SK-N-DZ (cell line): ENCODE results near the gene CYP1A2. TPM values are rescaled to one million over a fixed set of nuclear protein-coding genes. Genes with fewer than 3 reads are reported as not detected.
"Not testable (repeated sequence)": the region's sequence is repeated elsewhere in the genome, so short reads cannot be mapped to it uniquely, and the experiment has no call there.

Source experiments
- DNase-seq: peaks from one replicate; pipeline ENCODE4 v3.0.0-alpha.2; 2015; ENCODE audit warnings: low spot score
- polyA plus RNA-seq, 2 experiments: library from polyadenylated mRNA; depleted of rRNA; stranded (reverse); fragments of >200 nt; gene quantifications; 2 replicates each; pipeline ENCODE4 v1.2.3, GENCODE V29; 2014

The CYP1A2 gene, protein sequence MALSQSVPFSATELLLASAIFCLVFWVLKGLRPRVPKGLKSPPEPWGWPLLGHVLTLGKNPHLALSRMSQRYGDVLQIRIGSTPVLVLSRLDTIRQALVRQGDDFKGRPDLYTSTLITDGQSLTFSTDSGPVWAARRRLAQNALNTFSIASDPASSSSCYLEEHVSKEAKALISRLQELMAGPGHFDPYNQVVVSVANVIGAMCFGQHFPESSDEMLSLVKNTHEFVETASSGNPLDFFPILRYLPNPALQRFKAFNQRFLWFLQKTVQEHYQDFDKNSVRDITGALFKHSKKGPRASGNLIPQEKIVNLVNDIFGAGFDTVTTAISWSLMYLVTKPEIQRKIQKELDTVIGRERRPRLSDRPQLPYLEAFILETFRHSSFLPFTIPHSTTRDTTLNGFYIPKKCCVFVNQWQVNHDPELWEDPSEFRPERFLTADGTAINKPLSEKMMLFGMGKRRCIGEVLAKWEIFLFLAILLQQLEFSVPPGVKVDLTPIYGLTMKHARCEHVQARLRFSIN
- polyA plus RNA-seq (2014; cell fraction: cytosol; rRNA removed) = not detected in 2 replicates
- polyA plus RNA-seq (2014; cell fraction: nucleus; rRNA removed) = not detected in 2 replicates

DNA sequence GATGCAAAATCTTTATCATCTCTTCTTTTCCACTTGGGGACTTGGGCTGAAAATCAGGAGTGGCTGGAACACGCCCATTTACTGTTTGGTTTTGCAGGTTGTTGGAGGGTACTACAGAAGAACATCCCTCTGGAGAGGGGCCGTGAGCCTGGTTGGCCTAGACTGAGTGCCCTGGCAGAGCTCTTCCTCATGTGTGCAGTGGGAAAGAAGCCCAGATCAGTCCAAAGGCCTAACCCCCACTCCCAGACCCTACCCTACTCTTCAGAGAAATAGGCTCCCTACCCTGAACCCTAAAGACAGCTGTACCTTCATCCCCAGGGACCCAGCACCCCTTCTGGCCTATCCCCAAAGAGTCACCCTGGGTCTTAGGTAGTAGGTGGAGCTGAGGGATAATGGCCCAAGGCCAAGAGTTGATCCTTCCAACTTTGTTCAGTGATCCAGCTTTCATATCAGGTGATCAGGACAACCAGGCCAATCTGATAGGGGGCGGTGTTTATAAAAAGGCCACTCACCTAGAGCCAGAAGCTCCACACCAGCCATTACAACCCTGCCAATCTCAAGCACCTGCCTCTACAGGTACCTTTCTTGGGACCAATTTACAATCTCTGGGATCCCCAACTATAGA is at the start of gene CYP1A2:
Gene CYP1A2 (plus strand): TSS at position 524 of the 625 bp plus-strand sequence. CDS start 894 bp downstream, outside the sequence.
- no peak for DNase-seq

DNA sequence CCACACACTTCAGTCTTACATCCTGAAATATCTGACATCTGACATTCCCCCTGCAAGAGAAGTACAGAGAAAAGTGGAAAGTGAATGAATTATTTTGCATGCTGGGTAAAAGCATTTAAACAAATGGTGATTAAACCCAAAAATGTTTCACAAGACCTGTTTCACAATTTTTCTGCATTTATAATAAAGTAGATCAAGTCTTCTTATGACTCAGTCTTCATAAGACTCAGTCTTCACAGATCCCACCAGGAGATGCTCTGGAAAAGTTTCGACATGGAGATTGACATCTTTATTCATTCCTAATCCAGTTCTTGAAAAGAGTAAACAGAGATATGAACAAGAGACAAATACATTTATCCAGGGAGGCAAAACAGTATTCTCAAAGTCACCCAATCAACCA is 39.6 kb upstream of the CYP1A2 start:
- DNase-seq = no peak

DNA sequence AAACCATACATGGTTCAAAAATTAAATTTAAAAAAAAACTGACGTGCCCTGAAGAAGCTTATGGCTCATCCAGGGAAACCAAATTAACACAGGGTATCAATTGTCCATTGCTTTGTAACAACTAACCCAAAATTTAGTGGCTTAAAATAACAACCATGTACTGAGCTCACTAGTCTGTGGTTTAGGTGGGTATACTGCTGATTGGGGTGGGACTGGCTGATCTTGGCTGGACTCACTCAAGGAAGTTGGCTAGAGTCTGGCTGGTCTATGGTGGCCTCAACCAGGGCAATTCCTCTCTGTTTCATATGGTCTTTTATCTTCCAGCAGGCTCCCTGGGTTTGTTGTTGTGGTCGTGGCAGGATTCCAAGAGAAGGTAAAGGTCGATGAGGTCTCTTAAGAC is 38.8 kb upstream of the CYP1A2 start:
- no peak for DNase-seq

DNA sequence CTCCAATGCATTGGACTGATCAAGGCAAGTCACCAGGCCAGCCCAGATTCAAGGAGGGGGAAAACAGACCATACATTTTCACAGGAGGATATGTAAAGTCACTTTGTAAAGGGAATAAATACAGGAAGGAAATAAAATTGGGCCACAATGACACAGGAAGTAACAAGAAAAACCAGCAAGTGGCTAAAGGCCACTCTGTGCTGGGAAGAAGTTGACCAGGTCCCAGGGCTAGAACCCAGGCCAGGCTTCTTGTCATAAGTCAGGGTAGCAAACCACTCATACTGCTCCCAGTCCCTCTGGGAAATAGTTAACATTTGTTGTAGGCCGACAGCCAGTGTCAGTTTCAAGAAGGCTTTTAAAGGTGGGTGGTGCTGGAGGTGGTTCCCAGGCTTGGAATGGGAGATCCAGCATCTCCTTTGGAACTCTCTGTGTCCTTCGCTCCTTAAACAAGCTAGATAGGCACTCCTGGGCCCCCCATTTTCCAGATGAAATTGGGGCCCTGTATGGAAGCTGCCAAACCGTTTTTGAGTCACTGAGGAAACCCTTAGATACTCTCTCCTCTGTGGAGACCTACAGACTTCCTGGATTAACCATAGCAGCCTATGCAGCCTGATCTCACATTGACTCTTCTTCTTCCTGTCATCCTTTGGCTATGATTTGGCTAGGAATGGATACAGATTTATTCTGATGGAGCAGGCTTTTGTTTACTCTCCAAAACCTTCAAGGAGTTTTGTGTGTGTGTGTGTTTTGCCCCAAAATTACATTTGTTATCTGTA is 38.1 kb upstream of the CYP1A2 start:
- no peak for DNase-seq

DNA sequence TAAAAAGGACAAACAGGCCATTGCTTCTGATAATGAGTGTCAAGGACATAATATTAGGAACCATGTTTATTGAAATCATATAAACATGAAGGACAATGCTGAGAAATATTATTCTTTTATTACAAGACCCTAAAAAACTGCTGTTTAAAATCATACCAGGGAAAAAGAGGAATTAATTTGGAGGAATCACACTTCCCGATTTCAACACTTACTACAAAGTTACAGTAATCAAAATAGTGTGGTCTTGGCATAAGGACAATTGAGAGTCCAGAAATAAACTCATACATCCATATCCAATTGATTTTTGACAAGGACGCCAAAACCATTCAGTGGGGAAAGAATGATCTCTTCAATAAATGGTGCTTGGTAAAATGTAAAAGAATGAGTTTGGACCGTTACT is 36.3 kb upstream of the CYP1A2 start:
- no peak for DNase-seq

DNA sequence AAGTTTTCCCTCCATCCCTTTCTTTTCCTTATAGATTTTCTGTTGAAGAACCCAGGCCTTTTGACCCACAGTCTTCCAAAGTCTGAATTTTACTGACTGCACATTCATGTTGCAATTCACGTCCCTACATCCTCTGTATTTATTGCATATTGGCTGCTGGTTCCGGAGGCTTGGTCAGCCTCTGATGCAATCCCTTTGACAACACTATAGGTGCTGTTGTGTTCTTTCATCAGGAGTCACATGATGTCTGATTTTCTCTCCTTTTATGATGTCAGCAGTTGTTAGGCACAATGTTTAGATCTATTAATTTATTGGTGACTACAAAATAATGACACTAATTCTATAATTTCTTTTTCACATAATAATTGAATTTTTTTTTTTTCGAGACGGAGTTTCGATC is 32.0 kb upstream of the CYP1A2 start:
- DNase-seq = no peak

DNA sequence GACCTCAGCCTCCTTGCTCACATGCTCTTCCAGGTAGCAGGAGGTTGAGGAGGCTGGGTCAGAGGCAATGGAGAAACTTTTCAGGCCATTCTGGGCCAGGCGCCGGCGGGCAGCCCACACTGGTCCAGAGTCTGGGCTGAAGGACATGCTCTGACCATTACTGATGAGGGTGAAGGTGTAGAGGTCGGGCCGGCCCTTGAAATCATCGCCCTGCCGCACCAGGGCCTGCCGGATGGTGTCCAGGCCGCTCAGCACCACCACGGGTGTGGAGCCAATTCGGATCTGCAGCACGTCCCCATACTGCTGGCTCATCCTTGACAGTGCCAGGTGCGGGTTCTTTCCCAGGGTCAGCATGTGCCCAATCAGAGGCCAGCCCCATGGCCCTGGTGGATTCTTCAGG is 26.1 kb upstream of the CYP1A2 start:
- no peak for DNase-seq

DNA sequence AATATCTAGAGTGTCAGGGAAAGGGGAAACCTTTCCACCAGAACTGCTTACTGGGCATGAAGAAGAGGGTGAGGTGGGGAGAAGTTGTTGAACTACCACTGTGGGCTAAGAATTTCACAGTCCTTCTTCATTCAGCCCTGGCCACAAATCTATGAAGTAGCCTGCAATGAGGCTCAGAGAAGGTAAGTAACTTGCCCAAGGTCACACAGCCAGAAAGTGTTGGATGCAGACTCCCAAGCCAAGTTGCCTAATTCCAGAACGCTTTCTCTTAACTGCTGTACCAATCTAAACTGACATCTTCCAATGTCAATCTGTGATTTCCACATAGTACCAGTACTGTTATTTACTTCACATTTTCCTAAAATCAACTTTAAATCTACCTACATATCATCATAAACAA is 25.5 kb upstream of the CYP1A2 start:
- DNase-seq = no peak

DNA sequence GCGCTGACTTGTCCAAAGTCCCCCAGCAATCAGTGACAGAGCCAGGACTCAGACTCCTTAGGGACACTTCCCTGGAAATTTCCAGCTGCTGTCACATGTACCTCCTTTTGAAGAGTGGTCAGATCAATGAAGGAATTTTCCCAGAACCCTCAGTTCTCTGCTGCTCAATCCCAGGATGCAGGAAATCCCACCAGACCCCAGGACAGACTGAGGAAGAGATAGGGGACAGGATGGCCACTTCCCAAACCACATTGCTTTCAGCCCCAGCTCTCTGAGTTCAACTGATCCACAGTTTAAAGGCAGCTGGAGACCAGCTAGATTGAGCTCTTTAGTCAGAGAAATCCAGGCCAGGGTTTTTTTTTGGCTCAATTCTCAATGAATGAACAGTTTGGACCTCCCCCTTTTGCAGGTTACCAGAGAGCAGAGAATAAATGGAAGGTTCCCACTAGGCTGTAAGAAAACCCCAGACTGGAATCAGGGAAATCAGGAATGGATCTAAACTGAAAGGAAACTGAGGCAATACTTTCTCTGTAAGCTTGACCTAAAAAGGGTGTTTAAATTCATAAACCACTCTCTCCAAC is 24.8 kb upstream of the CYP1A2 start:
- DNase-seq = peak; percentile 75

DNA sequence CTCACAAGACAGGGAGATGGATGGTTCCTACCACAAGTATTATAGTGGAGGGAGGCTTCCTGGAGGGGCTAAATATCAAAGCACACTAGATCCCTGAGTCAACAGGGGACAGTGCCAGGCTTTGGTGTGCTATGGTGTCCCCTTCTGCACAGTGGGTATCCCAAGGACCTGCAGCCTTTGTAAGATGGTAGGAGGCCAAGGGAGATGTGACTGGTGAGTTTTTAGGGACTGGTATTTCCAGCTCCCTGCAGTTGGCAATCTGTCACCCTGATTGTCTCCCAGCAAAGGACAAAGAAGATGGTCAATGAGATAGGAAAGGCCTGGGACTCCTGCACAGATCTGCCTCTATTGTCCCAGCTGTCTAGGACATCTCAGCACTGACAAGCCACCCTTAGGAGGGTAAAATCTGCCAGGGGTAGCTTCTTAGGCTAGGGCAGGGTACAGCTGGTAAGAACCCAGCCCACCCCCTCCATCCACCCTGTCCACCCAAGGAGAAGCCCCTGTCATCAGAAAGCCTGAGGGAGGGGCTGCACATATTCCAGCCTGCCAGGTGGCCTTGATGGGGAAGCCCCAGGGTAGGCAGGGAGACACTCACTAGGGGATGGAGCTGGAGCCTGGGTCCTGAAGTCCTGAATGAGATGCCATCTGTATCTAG is 23.9 kb upstream of the CYP1A2 start:
- no peak for DNase-seq

DNA sequence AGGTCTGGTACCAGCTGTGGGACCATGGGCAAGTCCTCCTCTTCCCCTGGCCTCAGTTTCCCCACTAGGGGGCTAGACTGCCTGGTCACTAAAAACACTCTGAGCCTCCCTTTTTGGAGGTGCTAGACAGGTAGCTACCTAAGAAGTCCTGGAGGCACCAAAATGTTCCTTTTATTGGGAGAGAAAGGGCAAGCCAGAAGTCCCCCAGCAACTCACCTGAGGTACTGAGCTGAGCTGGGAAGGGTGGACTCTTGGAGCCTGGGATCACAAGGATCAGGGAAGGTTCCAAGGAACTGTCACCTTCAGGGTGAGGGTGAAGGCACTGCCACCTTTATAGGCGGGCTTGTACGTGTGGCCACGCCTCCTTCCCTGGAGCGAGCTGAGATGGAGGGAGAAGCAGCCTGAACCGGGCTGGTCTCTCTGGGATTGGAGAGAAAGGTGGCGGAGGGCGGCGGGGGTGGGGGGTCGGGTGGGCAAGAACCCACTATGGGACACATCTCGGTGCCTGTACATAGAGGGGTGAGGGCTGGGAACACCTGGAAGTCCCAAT is 23.3 kb upstream of the CYP1A2 start, which contains the start of gene CYP1A1:
Gene CYP1A1 (minus strand): TSS at position 304 of the 550 bp plus-strand sequence. CDS start 2,431 bp downstream, outside the sequence.
- DNase-seq = no peak

DNA sequence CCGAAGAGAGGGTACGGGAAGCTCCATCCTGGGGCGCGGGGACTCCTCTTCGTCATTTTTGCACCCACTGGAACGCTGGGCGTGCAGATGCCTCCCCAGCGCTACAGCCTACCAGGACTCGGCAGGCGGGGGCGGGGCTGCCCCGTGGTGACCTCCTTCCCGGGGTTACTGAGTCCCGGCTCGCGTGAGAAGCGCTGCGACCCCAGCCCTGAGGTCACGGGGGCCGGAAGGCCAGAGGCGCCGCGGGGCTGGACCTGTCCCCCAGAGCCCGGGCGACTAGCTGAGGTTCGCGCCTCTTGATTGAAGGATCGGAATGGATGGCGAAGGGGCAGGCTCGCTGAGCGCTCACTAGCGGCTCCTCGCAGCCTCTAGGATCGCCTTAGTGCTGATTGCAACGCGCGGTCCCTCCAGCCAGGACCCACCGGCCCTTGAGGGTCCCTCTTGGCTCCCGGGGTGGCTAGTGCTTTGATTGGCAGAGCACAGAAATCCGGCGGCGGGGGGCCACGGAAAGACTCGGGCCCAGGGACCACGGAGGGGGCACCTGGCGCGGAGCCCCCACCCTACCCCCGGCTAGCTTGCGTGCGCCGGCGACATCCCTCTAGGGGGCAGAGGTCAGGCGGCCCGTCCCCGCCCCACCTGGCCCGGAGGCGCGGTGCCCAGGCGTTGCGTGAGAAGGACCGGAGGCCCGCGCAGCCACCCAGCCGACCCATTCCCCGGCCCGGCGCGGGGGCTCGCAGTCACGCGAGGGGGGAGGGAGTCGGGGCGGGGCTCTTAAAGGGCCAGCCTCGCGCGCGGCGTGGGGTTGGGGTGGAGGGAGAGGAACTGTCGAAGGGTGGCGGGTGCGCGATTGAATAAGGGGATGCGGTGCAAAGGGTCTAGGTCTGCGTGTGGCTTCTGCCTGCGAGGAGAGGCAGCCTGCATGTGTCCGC is 22.5 kb upstream of the CYP1A2 start:
- no peak for DNase-seq

DNA sequence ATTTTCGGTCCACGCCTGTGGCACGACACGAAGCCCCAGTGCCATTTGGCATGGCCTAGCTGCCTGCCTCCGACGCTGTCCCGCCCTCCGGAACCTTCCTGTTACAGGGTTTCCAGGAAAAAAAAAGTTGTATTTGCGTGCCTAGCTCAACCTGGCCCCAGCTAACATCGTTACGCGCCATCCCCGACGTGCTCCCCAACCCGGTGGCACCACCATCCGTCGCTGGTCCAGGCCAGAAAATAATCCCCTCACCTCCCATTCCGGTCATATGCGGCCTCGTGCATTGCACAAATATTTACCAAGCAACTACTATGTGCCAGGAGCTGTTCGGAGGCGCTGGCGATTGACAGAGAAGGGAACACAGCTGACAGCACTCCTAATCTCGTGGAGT is 21.9 kb upstream of the CYP1A2 start:
- no peak for DNase-seq

DNA sequence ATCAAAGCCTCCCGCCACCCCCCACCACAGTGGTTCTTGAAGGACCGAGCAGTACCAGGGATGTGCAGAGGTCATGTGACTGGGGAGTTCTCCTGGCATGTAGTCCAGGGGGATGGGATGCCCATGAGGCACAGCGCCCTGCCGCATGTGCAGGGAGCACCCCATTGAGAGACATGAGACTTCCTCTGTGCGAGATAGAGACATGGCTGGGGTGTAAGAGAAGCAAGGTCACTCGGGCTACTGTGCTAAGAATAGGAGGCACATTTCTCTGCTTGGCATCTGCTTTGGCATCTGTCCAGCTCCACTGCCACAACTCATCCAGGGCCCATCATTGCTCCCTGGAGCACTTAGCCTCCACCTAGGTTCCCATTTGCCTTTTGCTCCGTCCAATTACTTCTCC is 20.9 kb upstream of the CYP1A2 start:
- no peak for DNase-seq

DNA sequence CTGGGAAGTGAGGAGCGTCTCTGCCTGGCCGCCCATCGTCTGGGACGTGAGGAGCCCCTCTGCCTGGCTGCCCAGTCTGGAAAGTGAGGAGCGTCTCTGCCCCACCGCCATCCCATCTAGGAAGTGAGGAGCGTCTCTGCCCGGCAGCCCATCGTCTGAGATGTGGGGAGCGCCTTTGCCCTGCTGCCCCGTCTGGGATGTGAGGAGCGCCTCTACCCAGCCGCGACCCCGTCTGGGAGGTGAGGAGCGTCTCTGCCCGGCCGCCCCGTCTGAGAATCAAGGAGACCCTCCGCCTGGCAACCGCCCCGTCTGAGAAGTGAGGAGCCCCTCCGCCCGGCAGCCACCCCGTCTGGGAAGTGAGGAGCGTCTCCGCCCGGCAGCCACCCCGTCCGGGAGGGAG is 19.9 kb upstream of the CYP1A2 start:
- DNase-seq = not testable (repeated sequence)

DNA sequence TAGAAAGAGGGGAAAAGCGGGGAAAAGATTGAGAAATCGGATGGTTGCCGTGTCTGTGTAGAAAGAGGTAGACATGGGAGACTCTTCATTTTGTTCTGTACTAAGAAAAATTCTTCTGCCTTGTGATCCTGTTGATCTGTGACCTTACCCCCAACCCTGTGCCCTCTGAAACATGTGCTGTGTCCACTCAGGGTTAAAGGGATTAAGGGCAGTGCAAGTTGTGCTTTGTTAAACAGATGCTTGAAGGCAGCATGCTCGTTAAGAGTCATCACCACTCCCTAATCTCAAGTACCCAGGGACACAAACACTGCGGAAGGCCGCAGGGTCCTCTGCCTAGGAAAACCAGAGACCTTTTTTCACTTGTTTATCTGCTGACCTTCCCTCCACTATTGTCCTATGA is 19.3 kb upstream of the CYP1A2 start:
- not testable (repeated sequence) for DNase-seq

DNA sequence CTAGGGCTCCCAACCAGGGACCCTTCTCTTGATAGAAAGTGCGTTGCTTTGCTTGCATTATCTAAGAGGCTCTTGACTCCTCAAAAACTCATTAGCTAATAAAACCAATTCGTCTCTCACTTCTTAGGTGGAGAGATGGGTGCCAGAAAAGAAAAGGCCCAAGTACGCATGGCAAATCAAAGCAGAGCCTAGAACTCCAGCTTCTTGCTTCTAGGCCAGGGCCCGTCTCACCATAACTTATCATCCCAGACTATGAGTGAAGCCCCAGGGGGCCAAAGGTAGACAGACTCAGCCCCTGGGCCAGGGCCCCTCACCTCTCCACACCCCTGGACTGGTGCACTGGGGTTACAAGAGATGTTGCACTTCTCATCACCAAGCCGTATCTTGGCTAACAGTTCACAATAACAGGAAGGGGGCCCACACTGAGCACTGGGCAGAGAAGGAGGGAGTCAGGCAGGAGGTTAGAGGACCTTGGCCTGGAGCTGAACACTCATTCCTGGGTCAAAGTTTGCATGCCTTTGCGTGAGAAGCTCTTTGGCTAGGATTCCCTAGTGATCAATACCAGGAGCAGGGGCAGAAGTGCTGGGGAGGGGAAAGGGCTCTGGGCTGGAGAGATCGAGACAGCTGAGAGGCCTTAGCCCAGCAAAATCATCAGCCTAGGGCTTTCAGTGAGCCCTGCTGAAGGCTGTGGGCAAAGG is 17.9 kb upstream of the CYP1A2 start:
- no peak for DNase-seq

DNA sequence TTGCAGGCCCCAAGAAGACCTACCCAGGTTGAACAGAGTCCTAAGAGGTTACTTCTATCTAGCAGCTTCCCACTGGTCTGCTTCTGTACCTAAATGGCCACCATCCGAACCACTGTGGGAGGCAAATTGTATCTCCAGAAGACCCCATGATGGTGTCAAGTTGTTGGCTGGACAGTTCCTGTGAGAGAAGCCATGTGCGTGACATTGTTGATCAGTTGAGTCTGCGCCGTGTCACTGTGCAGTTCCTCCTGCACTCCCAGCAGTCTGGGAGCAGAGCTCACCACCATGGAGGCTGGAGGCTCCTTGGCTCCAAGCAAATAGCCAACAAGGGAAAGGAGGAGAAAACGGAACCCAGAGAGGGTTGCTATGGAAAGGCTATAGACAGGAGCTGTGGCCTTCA is 15.8 kb upstream of the CYP1A2 start:
- no peak for DNase-seq

DNA sequence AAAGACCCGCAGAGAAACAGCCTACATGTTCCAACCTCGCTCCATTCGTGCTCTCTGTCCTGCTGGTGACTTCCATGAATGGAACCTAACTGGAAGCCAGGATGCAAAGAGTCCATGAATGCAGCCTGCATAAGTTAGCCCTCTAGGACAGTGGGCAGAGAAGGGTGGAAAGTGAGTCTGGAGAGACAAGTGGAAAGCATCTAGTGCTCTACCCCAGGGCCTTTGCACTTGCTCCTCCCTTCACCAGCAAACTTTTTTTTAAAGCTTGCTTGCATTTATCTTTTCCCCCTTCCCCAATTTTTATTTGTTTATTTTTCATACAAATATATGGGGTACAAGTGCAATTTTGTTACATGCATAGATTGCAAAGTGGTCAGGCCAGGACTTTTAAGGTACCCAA is 15.4 kb upstream of the CYP1A2 start:
- DNase-seq = no peak
